SKM-1 treated with dmso at 0.1 percent for 144 hours (cell line): ENCODE results near the gene CDON.
"Not testable (repeated sequence)": the region's sequence is repeated elsewhere in the genome, so short reads cannot be mapped to it uniquely, and the experiment has no call there.

Experiments
- DNase-seq: peaks from one replicate; lab custom pipeline; 2025; ENCODE audit not compliant: unreplicated experiment; lab: John Stamatoyannopoulos, UW

CDON gene

GRCh38 chr11:125929445-125930075 is 133.1 kb downstream of the CDON start:
- peak; percentile 22 for DNase-seq

- no peak for DNase-seq
Measured at GRCh38 chr11:125926682-125927081, 136.0 kb downstream of the CDON start.

DNA sequence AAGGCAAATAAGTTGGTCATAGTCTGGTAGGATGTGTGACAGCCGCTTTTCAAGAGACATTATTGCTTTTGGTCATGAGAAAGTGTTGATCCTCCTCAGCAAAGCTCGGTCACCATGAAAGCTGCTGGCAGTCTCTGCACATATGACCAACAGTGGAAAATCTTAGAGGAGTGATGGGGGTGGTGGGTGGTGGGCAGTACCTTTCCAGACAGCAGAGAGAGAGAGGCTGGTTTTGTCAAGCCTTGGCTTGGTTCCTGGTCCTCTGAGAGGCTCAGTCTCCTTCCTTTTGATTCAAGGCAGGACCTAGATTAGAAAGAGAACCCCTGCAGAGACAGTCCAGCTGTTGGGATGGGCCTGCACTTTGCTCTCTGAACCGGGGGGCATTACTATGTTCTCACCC is 136.9 kb downstream of the CDON start:
- no peak for DNase-seq

GRCh38 chr11:125925247-125925740 is 137.4 kb downstream of the CDON start:
- no peak for DNase-seq

DNA sequence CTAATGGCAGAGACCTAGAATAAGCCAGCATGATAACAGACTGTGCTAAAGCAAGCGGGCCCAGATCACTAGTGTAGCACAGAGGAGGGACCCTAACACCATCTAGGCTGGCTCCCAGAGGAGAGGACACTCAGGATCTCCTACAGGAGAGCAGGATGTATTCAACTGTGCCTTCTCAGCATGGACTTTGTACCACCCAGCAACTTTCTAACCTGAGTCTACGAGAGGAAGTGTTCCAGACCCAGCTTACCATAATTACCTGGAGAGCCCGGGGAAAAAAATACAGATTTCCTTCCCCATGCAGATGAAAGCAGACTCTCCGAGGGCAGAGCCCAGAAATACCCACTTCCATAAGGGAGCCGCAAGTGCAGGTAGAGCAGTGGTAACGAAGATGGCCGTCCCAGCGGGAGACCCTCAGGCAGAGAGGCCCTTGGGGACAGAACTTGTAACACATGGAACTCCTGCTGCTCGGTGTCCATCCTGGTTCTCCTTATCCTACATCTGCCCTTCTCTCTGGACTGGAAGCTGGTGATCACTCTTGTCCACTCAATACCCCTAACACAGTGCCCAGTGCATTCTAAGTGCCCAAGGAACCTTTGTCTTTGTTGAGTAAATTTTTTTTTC is 138.2 kb downstream of the CDON start:
- no peak for DNase-seq

- DNase-seq, result no peak
Measured at GRCh38 chr11:125923633-125924032, 139.0 kb downstream of the CDON start.

- peak; percentile 70 for DNase-seq
Measured at GRCh38 chr11:125923012-125923579, 139.6 kb downstream of the CDON start.

GRCh38 chr11:125922156-125922555 is 140.5 kb downstream of the CDON start:
- DNase-seq, result no peak

- DNase-seq, result no peak
Measured at GRCh38 chr11:125921042-125921441, 141.6 kb downstream of the CDON start.

GRCh38 chr11:125918140-125918840 is 144.4 kb downstream of the CDON start:
- DNase-seq, result no peak

- DNase-seq, result no peak
Measured at GRCh38 chr11:125916683-125917347, 145.9 kb downstream of the CDON start.

GRCh38 chr11:125914601-125915000 is 148.1 kb downstream of the CDON start:
- DNase-seq, result not testable (repeated sequence)

GRCh38 chr11:125910226-125910849 is 152.3 kb downstream of the CDON start:
- DNase-seq, result no peak
